ENCODE results near the gene USP37.

DNA sequence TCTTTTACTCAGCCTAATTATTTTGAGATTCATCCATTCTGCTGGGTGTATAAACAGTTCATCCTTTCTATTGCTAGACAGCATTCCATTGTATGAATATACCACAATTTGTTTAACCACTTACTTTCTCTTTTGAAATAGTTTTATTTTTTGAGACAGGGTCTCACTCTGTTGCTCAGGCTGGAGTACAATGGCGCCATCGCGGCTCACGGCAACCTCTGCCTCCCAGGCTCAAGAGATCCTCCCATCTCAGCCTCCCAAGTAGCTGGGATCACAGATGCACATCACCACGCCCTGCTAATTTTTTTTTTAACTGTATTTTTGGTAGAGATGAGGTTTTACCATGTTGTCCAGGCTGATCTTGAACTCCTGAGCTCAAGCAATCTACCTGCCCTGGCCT is 54.5 kb downstream of the USP37 start:
- TF ChIP-seq, protein P1, sequence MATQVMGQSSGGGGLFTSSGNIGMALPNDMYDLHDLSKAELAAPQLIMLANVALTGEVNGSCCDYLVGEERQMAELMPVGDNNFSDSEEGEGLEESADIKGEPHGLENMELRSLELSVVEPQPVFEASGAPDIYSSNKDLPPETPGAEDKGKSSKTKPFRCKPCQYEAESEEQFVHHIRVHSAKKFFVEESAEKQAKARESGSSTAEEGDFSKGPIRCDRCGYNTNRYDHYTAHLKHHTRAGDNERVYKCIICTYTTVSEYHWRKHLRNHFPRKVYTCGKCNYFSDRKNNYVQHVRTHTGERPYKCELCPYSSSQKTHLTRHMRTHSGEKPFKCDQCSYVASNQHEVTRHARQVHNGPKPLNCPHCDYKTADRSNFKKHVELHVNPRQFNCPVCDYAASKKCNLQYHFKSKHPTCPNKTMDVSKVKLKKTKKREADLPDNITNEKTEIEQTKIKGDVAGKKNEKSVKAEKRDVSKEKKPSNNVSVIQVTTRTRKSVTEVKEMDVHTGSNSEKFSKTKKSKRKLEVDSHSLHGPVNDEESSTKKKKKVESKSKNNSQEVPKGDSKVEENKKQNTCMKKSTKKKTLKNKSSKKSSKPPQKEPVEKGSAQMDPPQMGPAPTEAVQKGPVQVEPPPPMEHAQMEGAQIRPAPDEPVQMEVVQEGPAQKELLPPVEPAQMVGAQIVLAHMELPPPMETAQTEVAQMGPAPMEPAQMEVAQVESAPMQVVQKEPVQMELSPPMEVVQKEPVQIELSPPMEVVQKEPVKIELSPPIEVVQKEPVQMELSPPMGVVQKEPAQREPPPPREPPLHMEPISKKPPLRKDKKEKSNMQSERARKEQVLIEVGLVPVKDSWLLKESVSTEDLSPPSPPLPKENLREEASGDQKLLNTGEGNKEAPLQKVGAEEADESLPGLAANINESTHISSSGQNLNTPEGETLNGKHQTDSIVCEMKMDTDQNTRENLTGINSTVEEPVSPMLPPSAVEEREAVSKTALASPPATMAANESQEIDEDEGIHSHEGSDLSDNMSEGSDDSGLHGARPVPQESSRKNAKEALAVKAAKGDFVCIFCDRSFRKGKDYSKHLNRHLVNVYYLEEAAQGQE (IDR thresholded peaks at IDR 0.05; ENCODE audit: insufficient read depth in 1 of 2, low read depth in 2 of 2, low read length in 2 of 2), result no peak
- no peak for TF ChIP-seq TAF1 (IDR thresholded peaks at IDR 0.05; ENCODE audit: borderline replicate concordance, insufficient read depth, low read length)

All from PFSK-1 (cell line).